Activated naive CD8-positive, alpha-beta T cell treated with anti-CD3 and anti-CD28 coated beads, Interleukin-2, amount 10 ng/mL, durations not matched to agents 7 days and 5 days (primary cell): Measurements from ENCODE around the gene HYLS1. TPM values are rescaled to one million over a fixed set of nuclear protein-coding genes. Genes with fewer than 3 reads are reported as not detected.

Experiments used
- ATAC-seq: fragments of 150-1000 bp; cut with Tn5 transposase; one replicate; pipeline ENCODE4 v1.10.0; 2021; ENCODE audit warnings: low read depth, moderate library complexity
- POLR2A ChIA-PET: fragments of 350-600 bp; sonication (Branson Sonifier 250); formaldehyde crosslinking; loops from one replicate; lab custom pipeline; 2021; ENCODE audit warnings: antibody characterized with exemption; lab: Charles Lee
- DNase-seq: peaks from one replicate; pipeline ENCODE4 v3.0.0; 2021
- H3K27ac Mint-ChIP-seq: one replicate; pipeline ENCODE4 v1.8.0; 2022; ENCODE audit warnings: mild to moderate bottlenecking, mixed read lengths
- H3K27me3 Mint-ChIP-seq: one replicate; pipeline ENCODE4 v1.8.0; 2022; ENCODE audit warnings: mild to moderate bottlenecking, moderate library complexity, mixed read lengths
- H3K36me3 Mint-ChIP-seq: one replicate; pipeline ENCODE4 v1.8.0; 2021; ENCODE audit warnings: mild to moderate bottlenecking, mixed read lengths
- H3K4me1 Mint-ChIP-seq: one replicate; pipeline ENCODE4 v1.8.0; 2021; ENCODE audit warnings: mixed read lengths
- H3K4me3 Mint-ChIP-seq: one replicate; pipeline ENCODE4 v1.8.0; 2022; ENCODE audit warnings: mild to moderate bottlenecking, moderate library complexity, mixed read lengths
- H3K9me3 Mint-ChIP-seq: one replicate; pipeline ENCODE4 v1.8.0; 2021; ENCODE audit warnings: mixed read lengths
- total RNA-seq, 2 experiments: library from RNA; stranded (reverse); gene quantifications; one replicate each; pipeline ENCODE4 v1.2.3, GENCODE V29; 2021

Gene HYLS1
- total RNA-seq, 2 experiments from 2014 or later = 9.6 to 10.4 TPM

GRCh38 chr11:125883375-125883774, 4.1 kb upstream of the HYLS1 start:
- Mint-ChIP-seq H3K4me1 (peaks cover 6% of the 10 kb centered on the region), H3K4me3 (no peak overlapping the region), H3K27me3 (peaks cover 13% of the 10 kb centered on the region), H3K36me3 (peaks cover 2% of the 10 kb centered on the region), H3K9me3 (no peaks in the 10 kb centered on the region), H3K27ac (no peak overlapping the region)
- DNase-seq = no peak
- ATAC-seq = no peak
- POLR2A ChIA-PET = no interaction called here

- no peaks in the 10 kb centered on the region for H3K27me3 Mint-ChIP-seq
- ATAC-seq = peak; percentile 45
- H3K4me3 Mint-ChIP-seq = peak overlapping the region; percentile 84
- peak overlapping the region; percentile 91 for H3K27ac Mint-ChIP-seq
- peaks cover 5% of the 10 kb centered on the region for H3K36me3 Mint-ChIP-seq
- peak; percentile 73 for DNase-seq
- POLR2A ChIA-PET = interaction anchor here (0.6 to 2.5 kb wide), 17 partner anchors 9 to 1086 kb away, joined by 3 to 44 read pairs (median 7); partner anchors contain the start of genes CHEK1, DDX25, EI24 and FAM118B
- H3K4me1 Mint-ChIP-seq = peaks cover 20% of the 10 kb centered on the region
- no peaks in the 10 kb centered on the region for H3K9me3 Mint-ChIP-seq
Observed at GRCh38 chr11:125886997-125887372, 483 bp upstream of the HYLS1 start.

GRCh38 chr11:125890447-125891100, 3.1 kb downstream of the HYLS1 start:
- Mint-ChIP-seq H3K4me3 (peak overlapping the region; percentile 11), H3K9me3 (no peaks in the 10 kb centered on the region), H3K36me3 (peaks cover 25% of the 10 kb centered on the region), H3K27me3 (no peaks in the 10 kb centered on the region), H3K27ac (no peak overlapping the region), H3K4me1 (peaks cover 23% of the 10 kb centered on the region)
- DNase-seq = no peak
- no peak for ATAC-seq
- POLR2A ChIA-PET = interaction anchor here (0.7 to 1.3 kb wide), 2 partner anchors 12 to 320 kb away, joined by 3 read pairs; partner anchors contain the start of gene PUS3

- Mint-ChIP-seq H3K27me3 (no peaks in the 10 kb centered on the region), H3K4me1 (peaks cover 23% of the 10 kb centered on the region), H3K36me3 (peaks cover 27% of the 10 kb centered on the region), H3K9me3 (no peaks in the 10 kb centered on the region), H3K27ac (no peak overlapping the region), H3K4me3 (no peak overlapping the region)
- POLR2A ChIA-PET = no interaction called here
- no peak for ATAC-seq
- no peak for DNase-seq
Observed at GRCh38 chr11:125892071-125892470, 4.6 kb downstream of the HYLS1 start.

- Mint-ChIP-seq H3K27me3 (no peaks in the 10 kb centered on the region), H3K4me3 (no peak overlapping the region), H3K4me1 (peaks cover 25% of the 10 kb centered on the region), H3K36me3 (peaks cover 29% of the 10 kb centered on the region), H3K27ac (no peak overlapping the region), H3K9me3 (no peaks in the 10 kb centered on the region)
- no peak for ATAC-seq
- POLR2A ChIA-PET = interaction anchor here (1.0 kb wide), 1 partner anchor 10 kb away, joined by 3 read pairs; the partner anchor contains the start of gene PUS3
- no peak for DNase-seq
Observed at GRCh38 chr11:125892994-125893393, 5.5 kb downstream of the HYLS1 start.

GRCh38 chr11:125901872-125902271, 14.4 kb downstream of the HYLS1 start:
- POLR2A ChIA-PET = interaction anchor here (0.6 to 2.7 kb wide), 2 partner anchors 15 to 279 kb away, joined by 4 to 44 read pairs; partner anchors contain the start of gene HYLS1
- Mint-ChIP-seq H3K36me3 (peaks cover 15% of the 10 kb centered on the region), H3K27me3 (peaks cover 21% of the 10 kb centered on the region), H3K4me3 (peak overlapping the region; percentile 89), H3K9me3 (no peaks in the 10 kb centered on the region), H3K27ac (peak overlapping the region; percentile 64), H3K4me1 (peaks cover 22% of the 10 kb centered on the region)
- no peak for DNase-seq
- ATAC-seq = no peak

GRCh38 chr11:125902277-125902926, 14.9 kb downstream of the HYLS1 start:
- POLR2A ChIA-PET = interaction anchor here (0.6 to 2.7 kb wide), 6 partner anchors 10 to 413 kb away, joined by 3 to 44 read pairs (median 4); partner anchors contain the start of gene HYLS1
- Mint-ChIP-seq H3K4me1 (peaks cover 19% of the 10 kb centered on the region), H3K27me3 (peaks cover 22% of the 10 kb centered on the region), H3K27ac (peak overlapping the region; percentile 86), H3K9me3 (no peaks in the 10 kb centered on the region), H3K4me3 (peak overlapping the region; percentile 89), H3K36me3 (peaks cover 15% of the 10 kb centered on the region)
- no peak for DNase-seq
- no peak for ATAC-seq

GRCh38 chr11:125902927-125903710, 15.7 kb downstream of the HYLS1 start, which contains the start of gene PUS3:
TSS of gene PUS3 (minus strand) at chr11:125903206. CDS start at chr11:125896284, 6,922 bp downstream.
- POLR2A ChIA-PET = interaction anchor here (0.6 to 2.7 kb wide), 7 partner anchors 10 to 412 kb away, joined by 3 to 44 read pairs (median 3); partner anchors contain the start of genes CHEK1 and HYLS1
- Mint-ChIP-seq H3K4me1 (peaks cover 15% of the 10 kb centered on the region), H3K36me3 (peaks cover 11% of the 10 kb centered on the region), H3K4me3 (peak within 1 kb of the TSS; percentile 89), H3K9me3 (no peaks in the 10 kb centered on the region), H3K27ac (peak within 1 kb of the TSS; percentile 86), H3K27me3 (peaks cover 22% of the 10 kb centered on the region)
- ATAC-seq (peak; percentile 95), DNase-seq (peak; percentile 88)

- ATAC-seq (peak; percentile 5), DNase-seq (peak; percentile 38)
- peaks cover 15% of the 10 kb centered on the region for H3K4me1 Mint-ChIP-seq
- peak within 1 kb of the TSS; percentile 39 for H3K27ac Mint-ChIP-seq
- H3K27me3 Mint-ChIP-seq = peaks cover 25% of the 10 kb centered on the region
- POLR2A ChIA-PET = interaction anchor here (0.7 to 2.7 kb wide), 2 partner anchors 17 to 279 kb away, joined by 3 to 44 read pairs; partner anchors contain the start of genes CHEK1 and HYLS1
- peak within 1 kb of the TSS; percentile 89 for H3K4me3 Mint-ChIP-seq
- peaks cover 11% of the 10 kb centered on the region for H3K36me3 Mint-ChIP-seq
- H3K9me3 Mint-ChIP-seq = no peaks in the 10 kb centered on the region
Observed at GRCh38 chr11:125903711-125904659, 16.5 kb downstream of the HYLS1 start, which contains the start of gene DDX25. TSS of gene DDX25 (plus strand) at chr11:125904508. CDS start at chr11:125904518, 10 bp downstream.

- peaks cover 13% of the 10 kb centered on the region for H3K4me1 Mint-ChIP-seq
- ATAC-seq (no peak), DNase-seq (no peak)
- peak overlapping the region; percentile 67 for H3K4me3 Mint-ChIP-seq
- H3K36me3 Mint-ChIP-seq = peaks cover 9% of the 10 kb centered on the region
- POLR2A ChIA-PET = interaction anchor here (2.7 kb wide), 1 partner anchor 17 kb away, joined by 44 read pairs; the partner anchor contains the start of gene HYLS1
- no peaks in the 10 kb centered on the region for H3K9me3 Mint-ChIP-seq
- H3K27me3 Mint-ChIP-seq = peaks cover 25% of the 10 kb centered on the region
- no peak overlapping the region for H3K27ac Mint-ChIP-seq
Observed at GRCh38 chr11:125904678-125905077, 17.2 kb downstream of the HYLS1 start.

GRCh38 chr11:125910226-125910849, 22.9 kb downstream of the HYLS1 start:
- no peaks in the 10 kb centered on the region for H3K9me3 Mint-ChIP-seq
- peaks cover 25% of the 10 kb centered on the region for H3K27me3 Mint-ChIP-seq
- no peak overlapping the region for H3K4me3 Mint-ChIP-seq
- no peaks in the 10 kb centered on the region for H3K36me3 Mint-ChIP-seq
- H3K4me1 Mint-ChIP-seq = no peaks in the 10 kb centered on the region
- no peak for DNase-seq
- ATAC-seq = no peak
- POLR2A ChIA-PET = no interaction called here
- no peak overlapping the region for H3K27ac Mint-ChIP-seq
